G401 (cell line): ENCODE data around the gene SUSD1. TPM values are rescaled to one million over a fixed set of nuclear protein-coding genes. Genes with fewer than 3 reads are reported as not detected.
"Not testable (repeated sequence)": the region's sequence is repeated elsewhere in the genome, so short reads cannot be mapped to it uniquely, and the experiment has no call there.

Experiments
- DNase-seq: peaks from one replicate; pipeline ENCODE4 v3.0.0-alpha.2; 2015; ENCODE audit warnings: low spot score
- in situ Hi-C: cut with HindIII; loops from 2 replicates; pipeline ENCODE4 v1.10.0; 2016; ENCODE audit warnings: low sequenced_read_pairs, mixed read lengths
- total RNA-seq: library from RNA; depleted of rRNA; stranded (reverse); fragments of >200 nt; shearing (Covaris generic); gene quantifications from 2 replicates; pipeline ENCODE4 v1.2.3, GENCODE V29; 2014; rRNA removed

SUSD1 gene
- 5.2 and 6.1 TPM in 2 replicates for total RNA-seq

DNA sequence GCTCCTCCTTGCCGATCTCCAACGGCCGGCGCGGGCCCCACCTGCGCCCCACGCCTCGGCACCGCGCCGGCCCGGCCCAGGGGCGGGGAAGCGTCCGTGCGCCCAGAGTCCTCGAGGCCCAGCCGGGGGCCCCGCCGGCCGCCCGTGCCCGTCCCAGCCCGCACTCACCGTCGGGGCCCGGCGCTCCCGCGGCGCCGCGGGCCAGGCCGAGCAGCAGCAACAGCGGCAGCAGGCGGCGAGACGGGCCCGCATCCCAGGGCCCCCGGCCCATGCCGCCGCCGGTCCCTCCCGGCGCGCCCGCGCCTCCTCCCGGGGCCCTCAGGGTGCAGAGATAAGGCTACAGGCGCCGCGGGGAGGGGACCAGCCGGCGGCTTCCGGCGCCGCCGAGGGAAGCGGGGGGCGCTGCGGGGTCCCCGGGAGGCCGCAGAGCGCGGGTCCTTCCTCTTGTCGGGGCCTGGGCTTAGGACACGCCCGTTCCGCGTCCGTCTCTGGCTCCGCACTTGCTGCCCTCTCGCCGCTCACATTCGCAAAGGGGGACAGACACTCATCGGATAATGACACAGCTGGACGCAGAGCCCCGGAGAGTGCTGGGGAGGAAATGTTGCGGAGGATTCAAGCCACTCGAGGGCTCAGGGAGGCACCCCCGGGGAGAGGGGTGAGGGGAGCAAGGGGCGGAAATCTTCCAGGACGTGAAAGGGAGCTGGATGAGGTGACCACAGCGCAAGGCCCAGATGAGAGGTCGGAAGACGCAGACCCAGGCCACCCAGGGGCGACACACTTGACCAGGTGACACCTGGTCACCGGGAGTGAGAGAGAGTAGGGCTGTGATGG, at the start of gene SUSD1:
Gene SUSD1 (minus strand): TSS at position 333 of the 831 bp plus-strand sequence. CDS start 62 bp downstream, at position 271.
- in situ Hi-C loops, result no loop called here
- no peak for DNase-seq

DNA sequence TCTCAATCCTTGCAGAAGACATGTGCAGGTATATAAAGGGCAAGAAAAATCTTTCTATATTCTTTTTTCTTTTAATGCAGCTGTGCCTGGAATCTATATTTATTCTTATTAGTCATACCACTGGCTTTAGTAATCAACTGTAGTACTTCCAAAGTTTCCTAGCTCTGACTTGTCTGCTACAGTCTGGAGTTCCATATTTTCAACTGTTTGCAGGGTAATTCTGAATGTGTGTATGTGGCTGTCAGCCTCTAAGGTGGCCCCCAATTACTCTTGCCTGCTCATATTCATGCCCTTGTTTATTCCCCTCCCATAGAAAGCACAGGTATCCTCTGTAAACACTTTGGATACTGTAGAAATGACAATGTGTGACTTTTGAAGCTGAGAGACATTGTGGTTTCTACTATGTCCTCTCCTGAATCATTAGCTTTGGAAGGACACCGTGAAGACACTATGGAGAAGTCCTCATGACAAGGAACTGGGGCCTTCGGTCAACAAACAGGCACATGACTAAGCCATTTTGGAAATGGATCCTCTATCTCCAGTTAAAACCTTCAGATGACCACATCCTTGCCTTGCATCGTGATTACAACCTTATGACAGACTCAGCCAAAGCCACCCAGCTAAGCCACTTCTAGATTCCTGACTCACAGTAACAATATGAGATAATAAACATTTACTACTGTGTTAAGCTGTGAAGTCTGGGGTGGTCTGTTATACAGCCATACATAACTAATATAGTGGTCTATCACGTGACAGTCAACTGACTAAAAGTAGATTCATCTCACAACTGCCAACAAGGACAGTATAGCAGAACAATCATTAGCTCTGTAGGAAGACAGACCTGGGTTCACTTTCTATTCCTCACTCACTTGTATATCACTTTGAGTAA, 49.5 kb upstream of the SUSD1 start:
- in situ Hi-C loops, result no loop called here

DNA sequence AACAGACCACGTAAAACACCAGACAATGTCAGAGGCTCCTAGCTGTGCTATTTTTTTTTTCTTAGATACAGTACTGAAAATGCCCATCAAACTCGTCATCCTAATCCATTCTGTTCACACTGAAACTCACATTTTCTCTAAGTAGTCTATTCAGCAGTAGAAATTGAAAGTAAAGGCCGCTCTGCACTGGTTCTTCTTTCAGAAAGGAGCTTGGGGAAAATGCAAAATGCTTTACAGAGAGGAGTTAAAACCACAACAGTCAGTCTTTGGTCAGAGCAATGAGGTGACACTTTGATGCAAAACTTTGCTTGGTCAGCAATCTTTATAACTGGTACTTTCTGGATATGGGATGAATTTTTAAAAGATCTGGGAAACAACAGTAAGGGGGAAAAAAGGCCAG, 43.8 kb upstream of the SUSD1 start:
- DNase-seq, result no peak

More for the DNA sequence above, 49.5 kb upstream of the SUSD1 start:
- no peak for DNase-seq

DNA sequence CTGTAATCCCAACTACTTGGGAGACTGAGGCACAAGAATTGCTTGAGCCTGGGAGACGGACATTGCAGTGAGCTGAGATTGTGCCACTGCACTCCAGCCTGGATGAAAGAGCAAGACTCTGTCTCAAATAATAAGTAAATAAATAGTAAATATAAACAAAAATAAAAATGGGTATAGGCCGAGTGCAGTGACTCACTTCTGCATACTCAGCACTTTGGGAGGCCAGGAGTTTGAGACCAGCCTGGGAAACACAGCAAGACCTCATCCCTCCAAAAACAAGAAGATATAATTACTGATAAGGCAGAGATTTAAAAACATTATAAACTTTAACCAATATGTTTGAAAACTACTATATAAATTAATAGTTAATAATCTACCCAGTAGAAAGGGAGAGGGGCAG, 37.8 kb upstream of the SUSD1 start:
- in situ Hi-C loops, result no loop called here
- no peak for DNase-seq

More for the DNA sequence above, 43.8 kb upstream of the SUSD1 start:
- in situ Hi-C loops, result no loop called here

DNA sequence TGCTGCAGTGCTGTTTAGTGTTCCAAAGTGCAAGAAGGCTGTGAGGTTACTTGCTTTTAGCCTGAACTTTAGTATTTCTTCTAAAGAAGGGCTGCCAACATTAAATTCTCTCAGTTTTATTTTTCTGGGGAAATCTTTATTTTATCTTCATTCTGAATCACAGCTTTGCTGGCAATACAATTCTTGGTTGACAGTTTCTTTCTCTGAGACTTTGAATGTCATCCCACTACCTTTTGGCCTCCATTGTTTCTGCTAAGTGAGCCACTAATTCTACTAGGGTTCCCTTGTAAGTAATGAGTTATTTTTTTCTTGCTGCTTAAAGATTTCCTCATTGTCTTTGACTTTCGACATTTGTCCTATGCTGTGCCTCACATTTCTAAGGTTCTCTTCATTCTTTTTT, 32.4 kb upstream of the SUSD1 start:
- no peak for DNase-seq
- in situ Hi-C loops, result no loop called here

DNA sequence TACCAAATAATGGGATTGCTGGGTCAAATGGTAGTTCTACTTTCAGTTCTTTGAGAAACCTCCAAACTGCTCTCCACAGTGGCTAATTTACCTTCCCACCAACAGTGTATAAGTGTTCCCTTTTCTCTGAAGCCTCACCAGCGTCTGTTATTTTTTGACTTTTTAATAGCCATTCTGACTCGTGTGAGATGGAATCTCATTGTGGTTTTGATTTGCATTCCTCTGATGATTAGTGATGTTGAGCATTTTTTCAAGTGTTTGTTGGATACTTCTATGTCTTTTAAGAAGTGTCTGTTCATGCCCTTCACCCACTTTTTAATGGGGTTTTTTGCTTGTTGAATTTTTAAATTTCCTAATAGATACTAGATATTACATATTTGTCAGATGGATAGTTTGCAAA, 28.4 kb upstream of the SUSD1 start:
- in situ Hi-C loops, result no loop called here
- no peak for DNase-seq

DNA sequence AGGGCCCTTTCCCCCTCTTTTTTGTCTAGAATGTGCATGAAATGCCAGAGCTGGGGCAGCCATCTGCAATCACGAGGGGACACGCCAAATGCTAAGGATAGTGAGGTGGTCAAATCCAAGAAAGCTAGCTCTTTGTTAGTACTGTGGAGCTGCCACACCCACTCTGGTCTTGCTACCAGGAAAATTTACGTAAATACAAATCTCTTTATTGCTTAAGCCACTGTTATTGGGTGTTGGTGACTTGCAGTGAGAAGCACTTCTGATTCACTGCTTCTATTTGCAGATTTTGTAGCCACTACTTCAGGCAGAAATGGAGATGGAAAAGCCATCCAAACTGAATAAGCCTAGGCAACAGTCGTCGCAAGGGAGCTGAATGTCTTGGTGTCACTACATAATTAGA, 25.6 kb upstream of the SUSD1 start:
- DNase-seq, result no peak
- in situ Hi-C loops, result no loop called here

DNA sequence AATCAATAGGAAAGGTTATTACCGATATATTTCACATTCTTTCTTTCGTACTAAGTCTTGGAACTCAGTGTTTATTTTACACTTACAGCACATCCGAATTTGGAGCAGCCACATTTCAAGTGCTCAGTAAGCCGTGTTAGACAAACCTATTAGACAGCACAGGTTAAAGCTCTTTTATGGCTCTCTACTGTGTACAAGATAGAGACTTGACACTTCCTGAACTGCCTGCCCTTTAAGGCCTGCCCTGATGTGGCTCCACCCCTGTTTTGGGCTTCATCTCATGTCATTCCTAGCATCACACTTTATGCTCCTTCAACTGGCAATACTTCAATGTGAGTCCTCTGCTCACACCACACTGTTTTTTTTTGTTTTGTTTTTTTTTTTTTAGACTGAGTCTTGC, 23.5 kb upstream of the SUSD1 start:
- in situ Hi-C loops, result no loop called here
- no peak for DNase-seq

DNA sequence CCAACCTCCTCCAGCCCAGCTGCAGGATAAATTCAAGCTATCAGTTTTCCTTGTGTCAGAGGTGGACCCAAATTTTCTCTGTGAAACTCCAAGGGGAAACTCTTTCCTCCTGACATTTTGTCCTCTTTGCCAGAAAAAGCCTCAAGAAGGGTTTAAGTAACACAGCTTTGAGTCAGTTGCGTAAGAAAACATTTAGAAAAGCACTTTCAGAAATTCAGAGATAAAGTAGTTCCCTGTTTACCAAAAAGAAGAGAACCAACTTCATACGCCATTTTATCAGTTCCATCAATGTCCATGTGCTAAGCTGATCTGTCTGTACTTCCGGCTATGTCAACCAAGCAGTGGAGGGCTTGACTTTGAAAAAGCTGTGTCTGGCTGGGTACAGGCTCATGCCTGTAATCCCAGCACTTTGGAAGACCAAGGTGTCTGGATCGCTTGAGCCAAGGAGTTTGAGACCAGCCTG, 19.9 kb upstream of the SUSD1 start:
- DNase-seq, result no peak
- in situ Hi-C loops, result no loop called here

DNA sequence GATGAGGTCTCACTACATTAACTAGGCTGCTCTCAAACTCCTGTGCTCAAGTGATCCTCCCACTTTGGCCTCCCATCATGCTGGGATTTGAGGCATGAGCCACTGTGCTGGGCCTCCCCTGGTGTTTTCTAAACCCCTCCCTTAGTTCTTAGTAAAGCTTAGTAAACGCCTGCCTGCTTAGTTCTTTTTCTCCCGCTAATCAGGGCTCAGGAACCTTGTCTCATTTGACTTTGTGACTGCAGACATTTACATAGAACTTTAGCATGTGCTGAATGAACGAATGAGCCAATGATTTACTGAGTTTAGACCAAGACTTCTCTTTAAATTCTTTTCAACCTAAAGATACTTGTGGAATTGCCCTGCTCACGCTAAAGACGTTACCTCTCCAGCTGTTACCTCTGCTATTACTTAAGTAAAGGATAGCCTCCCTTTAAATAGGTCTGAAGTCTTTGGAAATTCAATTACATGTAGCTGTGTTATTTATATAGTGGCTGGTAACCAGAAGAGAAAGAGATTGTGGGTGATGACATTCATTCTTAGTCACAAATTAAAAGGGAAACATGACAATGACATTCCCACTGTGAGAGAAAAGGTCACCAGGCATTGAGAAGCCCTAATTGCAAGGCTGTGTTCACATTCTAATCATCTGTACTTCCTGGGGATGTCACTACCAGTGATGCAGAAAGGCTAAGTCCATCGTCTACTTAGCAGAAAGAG, 18.6 kb upstream of the SUSD1 start:
- no peak for DNase-seq
- in situ Hi-C loops, result no loop called here

DNA sequence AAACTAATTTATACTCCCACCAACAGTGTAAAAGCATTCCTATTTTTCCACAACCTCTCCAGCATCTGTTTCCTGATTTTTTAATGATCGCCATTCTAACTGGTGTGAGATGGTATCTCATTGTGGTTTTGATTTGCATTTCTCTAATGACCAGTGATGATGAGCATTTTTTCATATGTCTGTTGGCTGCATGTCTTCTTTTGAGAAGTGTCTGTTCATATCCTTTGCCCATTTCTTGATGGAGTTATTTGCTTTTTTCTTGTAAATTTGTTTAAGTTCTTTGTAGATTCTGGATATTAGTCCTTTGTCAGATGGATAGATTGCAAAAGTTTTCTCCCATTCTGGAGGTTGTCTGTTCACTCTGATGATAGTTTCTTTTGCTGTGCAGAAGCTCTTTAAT, 15.2 kb upstream of the SUSD1 start:
- in situ Hi-C loops, DNase-seq: not testable (repeated sequence)

DNA sequence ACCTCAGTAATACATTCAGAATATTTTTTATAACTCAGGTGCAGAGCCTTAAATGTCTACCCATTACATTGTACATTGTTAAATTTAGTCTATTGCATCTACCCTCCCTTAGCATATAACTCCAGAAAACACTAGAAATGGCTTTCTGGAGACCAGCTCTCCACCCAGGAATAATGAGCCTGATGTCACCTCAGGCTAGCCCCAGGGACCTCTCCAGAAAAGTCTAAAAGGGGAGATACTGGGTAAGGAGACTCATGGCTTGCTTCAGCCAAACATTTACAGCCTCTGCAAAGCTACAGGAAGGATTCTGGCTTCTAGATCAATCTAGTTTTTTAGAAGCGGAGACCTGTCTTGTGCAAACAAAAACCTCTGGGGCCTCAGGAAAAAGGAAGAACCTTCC, 13.8 kb upstream of the SUSD1 start:
- DNase-seq, result no peak

DNA sequence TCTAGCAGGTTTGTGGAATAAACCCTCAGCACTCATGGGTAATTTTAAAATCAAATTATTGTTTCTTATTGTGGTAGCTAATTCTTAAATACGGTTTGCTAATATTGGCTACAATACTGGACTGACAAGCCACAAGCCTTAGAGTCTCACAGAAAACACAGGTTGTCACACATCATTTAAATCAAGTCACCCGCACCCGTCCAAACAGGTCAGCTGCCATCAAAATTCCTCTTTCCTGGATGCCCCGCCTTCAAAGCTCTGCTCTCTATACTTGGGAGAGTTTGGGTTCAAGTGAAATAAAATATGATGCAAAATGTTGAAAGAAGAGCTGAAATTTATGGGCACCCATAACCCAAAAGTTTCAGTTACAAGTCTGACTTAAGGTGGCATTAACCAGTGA, 12.3 kb upstream of the SUSD1 start:
- in situ Hi-C loops, result no loop called here
- DNase-seq, result no peak

More for the DNA sequence above, 13.8 kb upstream of the SUSD1 start:
- in situ Hi-C loops, result no loop called here

DNA sequence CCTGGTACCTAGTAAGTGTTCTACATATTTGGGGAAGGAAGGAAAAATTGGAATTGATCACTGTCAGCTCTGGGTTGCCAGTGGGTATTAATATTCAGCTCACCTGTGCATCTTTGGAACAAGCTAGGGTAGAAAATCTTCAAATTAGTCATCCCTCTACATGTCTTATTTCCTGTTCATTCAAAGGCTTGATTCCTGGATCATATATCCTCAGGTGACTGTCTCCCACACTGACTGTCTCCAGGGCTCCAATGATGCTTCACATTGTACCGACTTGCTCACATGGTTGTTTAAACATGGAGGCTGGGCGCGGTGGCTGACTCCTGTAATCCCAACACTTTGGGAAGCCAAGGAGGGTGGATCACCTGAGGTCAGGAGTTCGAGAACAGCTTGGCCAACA, 11.6 kb upstream of the SUSD1 start:
- in situ Hi-C loops, result no loop called here

DNA sequence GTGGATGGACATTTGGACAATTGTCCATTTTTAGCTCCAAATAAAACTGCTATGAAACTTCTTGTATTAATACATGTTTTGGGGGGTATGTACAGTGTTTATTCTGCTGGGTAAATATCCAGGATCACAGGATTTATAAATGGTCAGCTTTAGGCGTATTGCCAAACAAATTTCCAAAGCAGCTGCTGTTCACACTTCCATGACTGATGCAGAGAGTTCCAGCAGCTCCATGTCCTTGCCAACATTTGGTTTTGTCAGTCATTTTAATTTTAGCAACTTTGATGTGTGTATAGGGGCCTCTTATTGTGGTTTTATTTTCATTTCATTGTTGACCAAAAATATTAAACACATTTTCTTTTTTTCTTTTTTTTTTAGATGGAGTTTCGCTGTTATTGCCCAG, 9.8 kb upstream of the SUSD1 start:
- DNase-seq, result no peak
- in situ Hi-C loops, result no loop called here

More for the DNA sequence above, 11.6 kb upstream of the SUSD1 start:
- DNase-seq, result no peak

DNA sequence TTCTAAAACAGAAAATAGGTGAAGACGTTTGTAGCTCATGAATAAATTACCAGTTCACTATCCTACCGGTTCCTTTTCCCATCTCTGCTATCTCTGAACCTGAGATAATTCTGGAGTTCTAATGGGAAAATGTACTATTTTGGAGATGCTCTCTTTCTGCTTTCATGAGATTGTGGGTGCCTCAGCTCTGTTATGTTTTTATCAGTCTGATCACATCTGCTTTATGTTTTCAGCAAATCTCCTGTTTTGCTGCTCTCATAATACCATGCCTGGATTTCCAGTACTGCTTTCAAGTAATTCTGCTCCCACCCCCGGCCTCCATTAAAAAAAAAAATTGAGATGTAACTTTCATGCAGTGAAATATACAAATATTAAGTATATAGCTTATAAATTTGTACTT, 9.1 kb upstream of the SUSD1 start:
- in situ Hi-C loops, result no loop called here
- DNase-seq, result no peak

DNA sequence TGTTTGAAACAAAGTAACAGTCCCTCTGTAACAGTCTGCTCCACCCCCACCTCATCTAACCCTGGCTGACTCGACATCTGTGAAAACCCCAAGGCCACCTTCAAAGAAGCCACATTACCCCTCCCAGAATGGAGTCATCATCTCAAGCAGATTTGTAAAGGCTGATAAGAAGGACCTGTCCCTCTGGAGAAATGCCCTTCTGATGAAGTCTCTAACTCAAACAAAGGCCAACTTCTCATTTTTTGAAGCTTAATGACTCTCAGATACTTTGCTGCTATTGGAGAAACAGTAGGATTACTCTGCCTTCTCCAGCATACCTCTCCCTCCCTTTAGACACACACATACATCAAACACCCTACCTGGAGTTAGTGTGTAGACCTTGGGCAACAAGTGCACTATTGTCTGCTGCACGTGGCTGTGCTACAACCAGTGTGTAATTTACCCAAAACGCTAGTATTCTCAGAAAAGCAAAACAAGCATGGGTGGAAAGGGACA, 5.3 kb upstream of the SUSD1 start:
- in situ Hi-C loops, result no loop called here
- no peak for DNase-seq

DNA sequence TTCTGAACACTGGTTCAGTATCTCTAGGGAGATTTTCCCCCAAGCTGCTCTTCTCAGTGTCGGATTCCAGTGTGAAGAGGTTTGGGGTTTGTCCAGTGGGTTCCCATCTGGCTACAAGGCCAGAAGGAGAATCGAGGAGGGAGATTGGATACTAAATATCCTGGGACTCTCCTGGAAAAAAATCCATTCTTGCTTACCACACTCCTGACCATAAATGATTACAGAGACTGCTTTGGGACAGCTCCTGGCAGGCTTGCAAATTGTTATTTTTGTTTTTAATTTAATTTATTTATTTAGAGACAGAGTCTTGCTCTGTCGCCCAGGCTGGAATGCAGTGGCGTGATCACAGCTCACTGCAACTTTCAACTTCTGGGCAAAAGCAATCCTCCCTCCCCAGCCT, 4.7 kb upstream of the SUSD1 start:
- DNase-seq, result no peak
- in situ Hi-C loops, result no loop called here

DNA sequence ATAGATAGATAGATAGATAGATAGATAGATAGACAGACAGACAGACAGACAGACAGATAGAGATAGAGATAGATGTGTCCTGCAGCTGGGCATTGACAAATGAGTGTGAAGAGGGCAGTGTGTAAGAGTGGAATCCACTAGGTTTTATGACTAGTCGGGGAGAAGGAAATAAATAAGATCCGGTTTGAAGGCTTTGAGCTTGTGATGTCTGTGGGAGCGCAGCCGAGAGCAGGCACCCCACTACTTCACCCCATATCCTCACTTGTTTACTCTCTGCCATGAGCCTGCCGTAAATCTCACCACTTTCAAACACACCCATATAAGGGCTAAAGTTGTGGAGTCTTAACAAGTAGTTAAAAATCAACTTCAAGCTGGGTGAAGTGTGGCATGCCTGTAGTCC, 1.4 kb upstream of the SUSD1 start:
- in situ Hi-C loops, result no loop called here
- DNase-seq, result no peak
